ENCODE results near the gene TBC1D23.

Gene TBC1D23

DNA sequence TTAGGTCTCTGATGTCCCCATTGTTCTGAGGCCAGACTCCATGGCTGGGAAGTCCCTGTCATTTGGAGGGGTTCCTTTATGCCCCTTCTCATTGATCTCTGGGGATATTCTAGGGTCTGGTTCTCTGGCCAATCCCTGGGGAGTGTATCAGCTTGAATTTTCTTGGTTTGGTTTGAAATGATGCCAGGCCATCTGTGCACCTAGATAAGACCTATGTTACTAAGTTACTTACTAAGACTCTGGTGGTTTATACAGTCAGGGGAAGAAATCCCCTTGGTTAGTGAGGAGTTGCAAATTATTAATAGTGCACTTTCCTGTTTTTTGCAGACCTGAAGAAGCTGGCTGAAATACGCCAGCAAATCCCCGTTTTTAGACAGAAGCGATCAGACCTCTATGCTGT lies 94.1 kb downstream of the TBC1D23 start:
- FAIRE-seq: no peak

- no peak for FAIRE-seq
Measured at GRCh38 chr3:100358413-100358812, 97.6 kb downstream of the TBC1D23 start.

- FAIRE-seq: no peak
Measured at GRCh38 chr3:100359035-100359434, 98.2 kb downstream of the TBC1D23 start.

DNA sequence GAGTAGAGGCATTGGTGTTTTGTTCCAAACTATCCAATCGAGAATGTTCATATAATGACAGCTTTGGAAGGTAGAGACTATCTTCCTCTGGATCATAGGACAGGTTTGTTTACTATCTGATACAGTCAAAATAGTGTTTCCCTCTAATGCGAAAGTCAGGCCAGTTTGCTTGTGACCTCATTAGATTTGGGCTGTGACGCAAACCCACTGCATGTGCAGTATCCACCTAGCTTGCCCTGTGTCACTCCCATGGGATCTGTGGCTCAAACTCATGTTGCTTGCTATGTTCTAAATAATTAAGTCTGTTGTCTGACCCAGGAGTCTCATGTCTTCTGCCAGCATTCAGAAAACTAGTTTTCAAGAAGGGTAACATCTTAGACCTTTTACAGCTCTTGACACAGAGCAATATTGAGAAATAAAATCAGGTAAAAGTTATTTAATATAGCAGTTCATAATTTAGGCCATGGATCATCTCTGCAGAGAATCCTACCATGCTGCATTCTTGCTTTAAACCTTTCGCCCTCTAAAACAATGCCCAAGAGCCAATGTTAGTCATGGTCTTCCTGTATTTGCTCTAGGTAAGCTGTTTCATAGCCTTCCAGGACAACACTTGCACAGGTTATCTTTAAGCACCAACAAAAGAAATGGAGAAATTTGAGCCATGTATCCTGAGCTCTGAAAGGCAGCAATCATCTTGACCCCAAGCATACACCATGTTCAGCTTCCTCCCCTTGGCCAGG lies 100.1 kb downstream of the TBC1D23 start:
- FAIRE-seq: no peak

- FAIRE-seq: no peak
Measured at GRCh38 chr3:100361897-100362296, 101.1 kb downstream of the TBC1D23 start.

DNA sequence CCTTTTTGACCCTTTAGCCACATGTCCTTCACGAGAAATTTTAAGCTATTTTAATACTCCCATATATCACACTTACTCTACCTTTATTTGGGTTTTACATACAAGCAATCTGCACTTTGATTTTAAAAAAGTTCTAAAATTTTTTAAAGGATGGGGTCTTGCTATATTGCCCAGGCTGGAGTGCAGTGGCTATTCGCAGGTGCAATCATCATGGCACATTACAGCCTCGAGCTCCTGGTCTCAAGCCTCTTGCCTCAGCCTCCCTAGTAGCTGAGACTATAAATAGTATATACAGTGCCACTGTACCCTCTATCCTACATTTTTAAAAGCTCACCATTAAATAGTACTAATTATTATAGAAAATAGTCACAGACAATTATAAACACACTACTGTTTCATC lies 103.6 kb downstream of the TBC1D23 start:
- no peak for FAIRE-seq

DNA sequence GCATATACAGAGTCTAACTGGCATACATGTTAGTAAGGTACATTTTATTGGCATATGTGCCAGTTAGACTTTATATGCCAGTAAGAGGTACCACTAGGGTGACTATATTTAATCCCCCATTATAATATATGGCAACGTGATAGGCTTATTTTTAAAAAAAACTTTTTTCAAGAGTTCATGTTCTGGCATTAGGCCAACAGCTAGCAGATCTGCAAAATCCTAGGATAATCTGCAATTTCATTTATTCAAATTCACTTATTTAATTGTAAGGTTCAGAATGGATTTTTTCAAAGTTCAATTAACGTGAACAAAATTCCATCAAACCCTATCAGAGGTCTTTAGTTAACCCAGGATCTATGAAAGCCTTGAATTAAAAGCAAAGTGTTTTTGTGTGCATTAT lies 105.6 kb downstream of the TBC1D23 start:
- FAIRE-seq: no peak

GRCh38 chr3:100368441-100368840 lies 107.6 kb downstream of the TBC1D23 start:
- FAIRE-seq: no peak

DNA sequence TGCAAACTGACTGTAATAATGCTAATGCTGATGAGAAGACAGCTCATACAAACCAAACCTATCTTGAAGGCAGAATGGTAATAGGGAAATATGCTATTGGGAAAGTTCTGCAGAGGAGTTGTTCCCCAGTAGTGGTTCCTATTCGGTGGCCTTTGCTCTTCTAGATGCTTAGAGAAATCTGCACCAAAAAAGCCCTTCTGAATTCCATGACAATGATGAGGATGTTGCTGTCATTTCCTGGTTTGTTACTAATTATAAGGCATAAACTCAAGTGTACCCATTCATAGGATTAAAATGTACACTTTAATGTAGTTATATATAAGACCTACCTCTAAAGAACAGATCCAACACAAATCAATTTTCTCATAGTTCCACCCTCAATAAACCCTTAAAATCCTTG lies 110.0 kb downstream of the TBC1D23 start:
- FAIRE-seq: no peak

- no peak for FAIRE-seq
Measured at GRCh38 chr3:100374521-100374920, 113.7 kb downstream of the TBC1D23 start.
